ENCODE measurements around the gene PITX1.
A peak's percentile ranks its signal among the peaks of the same experiment; 100 is the strongest.

PITX1 gene

GRCh38 chr5:135061001-135061400, 27.0 kb upstream of the PITX1 start:
- DNase-seq: no peak

- DNase-seq: no peak
Measured at GRCh38 chr5:135060021-135060420, 26.0 kb upstream of the PITX1 start.

- no peak for DNase-seq
Measured at GRCh38 chr5:135059000-135059923, 25.2 kb upstream of the PITX1 start.

GRCh38 chr5:135058331-135058732, 24.3 kb upstream of the PITX1 start:
- no peak for DNase-seq

GRCh38 chr5:135057233-135057632, 23.2 kb upstream of the PITX1 start:
- no peak for DNase-seq

GRCh38 chr5:135056316-135057030, 22.4 kb upstream of the PITX1 start:
- no peak for DNase-seq

GRCh38 chr5:135055396-135055795, 21.4 kb upstream of the PITX1 start:
- DNase-seq: no peak

- peak; percentile 52 for DNase-seq
Measured at GRCh38 chr5:135054546-135054945, 20.5 kb upstream of the PITX1 start.

GRCh38 chr5:135053989-135054388, 20.0 kb upstream of the PITX1 start:
- DNase-seq: peak; percentile 93

GRCh38 chr5:135053278-135053677, 19.2 kb upstream of the PITX1 start:
- DNase-seq: peak; percentile 91

GRCh38 chr5:135052511-135053145, 18.6 kb upstream of the PITX1 start:
- no peak for DNase-seq

- DNase-seq: no peak
Measured at GRCh38 chr5:135051872-135052271, 17.8 kb upstream of the PITX1 start.

- no peak for DNase-seq
Measured at GRCh38 chr5:135051399-135051798, 17.4 kb upstream of the PITX1 start.

- no peak for DNase-seq
Measured at GRCh38 chr5:135050244-135050767, 16.3 kb upstream of the PITX1 start.

GRCh38 chr5:135048930-135049329, 14.9 kb upstream of the PITX1 start:
- no peak for DNase-seq

GRCh38 chr5:135048286-135048685, 14.3 kb upstream of the PITX1 start:
- no peak for DNase-seq

- DNase-seq: no peak
Measured at GRCh38 chr5:135047347-135047695, 13.3 kb upstream of the PITX1 start.

- no peak for DNase-seq
Measured at GRCh38 chr5:135046661-135047346, 12.8 kb upstream of the PITX1 start.

- peak; percentile 34 for DNase-seq
Measured at GRCh38 chr5:135045488-135045887, 11.5 kb upstream of the PITX1 start.

GRCh38 chr5:135042595-135042994, 8.6 kb upstream of the PITX1 start:
- no peak for DNase-seq

- DNase-seq: no peak
Measured at GRCh38 chr5:135041726-135042125, 7.7 kb upstream of the PITX1 start.

GRCh38 chr5:135041145-135041587, 7.1 kb upstream of the PITX1 start:
- no peak for DNase-seq
